GM23338 (cell line): ENCODE measurements around the gene NTMT2. TPM values are rescaled to one million over a fixed set of nuclear protein-coding genes. Genes with fewer than 3 reads are reported as not detected.

Experiments used
- ATAC-seq: fragments of 200-7000 bp; cut with Tn5 transposase; 3 replicates; pipeline ENCODE4 v1.9.1; 2020
- DNase-seq: peaks from one replicate; pipeline ENCODE4 v3.0.0-alpha.2; 2015; ENCODE audit warnings: low spot score
- H2AFZ ChIP-seq: fragments of 200-600 bp; sonication (generic); 2 replicates; pipeline ENCODE4 v1.8.0; 2016; ENCODE audit warnings: antibody characterized with exemption, mild to moderate bottlenecking, moderate library complexity
- H3F3A ChIP-seq: fragments of 200-600 bp; sonication (generic); replicated peaks from 2 replicates; pipeline ENCODE4 v1.8.0; 2017; ENCODE audit warnings: antibody characterized with exemption, mixed run types, low read depth
- H3K27ac ChIP-seq: fragments of 200-600 bp; sonication (generic); 2 replicates; pipeline ENCODE4 v1.6.1; 2016; ENCODE audit warnings: low read depth
- H3K27me3 ChIP-seq: fragments of 200-600 bp; sonication (generic); 2 replicates; pipeline ENCODE4 v1.8.0; 2016; ENCODE audit warnings: mild to moderate bottlenecking, mixed run types, moderate library complexity; ENCODE audit not compliant: insufficient read depth
- H3K36me3 ChIP-seq: fragments of 200-600 bp; sonication (generic); 2 replicates; pipeline ENCODE4 v1.8.0; 2016; ENCODE audit warnings: mild to moderate bottlenecking; ENCODE audit not compliant: insufficient read depth
- H3K4me1 ChIP-seq: fragments of 200-600 bp; sonication (generic); 2 replicates; pipeline ENCODE4 v1.8.0; 2016; ENCODE audit warnings: mild to moderate bottlenecking, moderate library complexity; ENCODE audit not compliant: insufficient read depth
- H3K4me2 ChIP-seq: fragments of 200-600 bp; sonication (generic); 2 replicates; pipeline ENCODE4 v1.7.1; 2017; ENCODE audit warnings: mixed run types
- H3K4me3 ChIP-seq: fragments of 200-600 bp; sonication (generic); 2 replicates; pipeline ENCODE4 v1.6.1; 2016; ENCODE audit warnings: mixed run types
- H3K79me2 ChIP-seq: fragments of 200-600 bp; sonication (generic); replicated peaks from 2 replicates; pipeline ENCODE4 v1.8.0; 2017; ENCODE audit warnings: mild to moderate bottlenecking; ENCODE audit not compliant: insufficient read depth
- H3K9me2 ChIP-seq: fragments of 200-600 bp; sonication (generic); 2 replicates; pipeline ENCODE4 v1.8.0; 2017; ENCODE audit not compliant: insufficient read depth
- H4K20me1 ChIP-seq: fragments of 200-600 bp; sonication (generic); replicated peaks from 2 replicates; pipeline ENCODE4 v1.8.0; 2017; ENCODE audit warnings: mild to moderate bottlenecking; ENCODE audit not compliant: insufficient read depth
- H3K27ac Mint-ChIP-seq: 2 replicates; pipeline ENCODE4 v1.8.0; 2020; ENCODE audit warnings: inconsistent platforms, mild to moderate bottlenecking, moderate library complexity, mixed read lengths
- H3K27me3 Mint-ChIP-seq: 3 replicates; pipeline ENCODE4 v1.8.0; 2022; ENCODE audit warnings: low read depth, mild to moderate bottlenecking, moderate library complexity, mixed read lengths, inconsistent platforms; ENCODE audit not compliant: insufficient read depth, poor library complexity
- H3K36me3 Mint-ChIP-seq: 3 replicates; pipeline ENCODE4 v1.8.0; 2021; ENCODE audit warnings: low read depth, mild to moderate bottlenecking, inconsistent platforms, moderate library complexity, mixed read lengths
- H3K4me1 Mint-ChIP-seq: 3 replicates; pipeline ENCODE4 v1.8.0; 2020; ENCODE audit warnings: mild to moderate bottlenecking, inconsistent platforms, mixed read lengths
- H3K4me3 Mint-ChIP-seq: 3 replicates; pipeline ENCODE4 v1.8.0; 2021; ENCODE audit warnings: moderate library complexity, mild to moderate bottlenecking, inconsistent platforms, mixed read lengths
- H3K9me3 Mint-ChIP-seq: 3 replicates; pipeline ENCODE4 v1.8.0; 2020; ENCODE audit warnings: moderate library complexity, mild to moderate bottlenecking, inconsistent platforms, mixed read lengths
- CTCF ChIP-seq, 2 experiments: fragments of 200-600 bp in 1 of 2; sonication (generic) in 1 of 2; conservative IDR thresholded peaks; 2 replicates each; pipeline versions ENCODE4 v1.5.1 to v1.6.1; 2016 to 2017; ENCODE audit warnings: antibody characterized with exemption in 2 of 2, low read depth in 2 of 2, mild to moderate bottlenecking in 2 of 2, moderate library complexity in 1 of 2
- EZH2phosphoT487 ChIP-seq: fragments of 200-600 bp; sonication (generic); IDR thresholded peaks from one replicate; pipeline ENCODE4 v1.8.1; 2018; ENCODE audit warnings: antibody characterized with exemption; ENCODE audit not compliant: unreplicated experiment
- JUNB ChIP-seq: IDR thresholded peaks from one replicate; pipeline ENCODE4 v1.6.1; 2016; ENCODE audit warnings: antibody characterized with exemption; ENCODE audit not compliant: unreplicated experiment
- NANOG ChIP-seq: IDR thresholded peaks from 2 replicates; pipeline ENCODE4 v1.6.1; 2016; ENCODE audit warnings: antibody characterized with exemption, borderline replicate concordance
- ZNF331 ChIP-seq: fragments of 250-450 bp; sonication (Bioruptor Pico); IDR thresholded peaks from 2 replicates; pipeline ENCODE4 v1.5.0; 2020; ENCODE audit warnings: low read depth, mild to moderate bottlenecking, moderate library complexity
- ZNF462 ChIP-seq: fragments of 250-450 bp; sonication (Bioruptor Pico); IDR thresholded peaks from 2 replicates; pipeline ENCODE4 v1.5.0; 2020; ENCODE audit warnings: mild to moderate bottlenecking, moderate library complexity
- polyA plus RNA-seq: library from polyadenylated mRNA; unstranded; fragments of >200 nt; fragmentation: Nextera tagmentation; extraction: Ambion mirVana; gene quantifications from 2 replicates; pipeline ENCODE4 v1.2.1, GENCODE V29; 2016
- total RNA-seq: library from RNA; depleted of rRNA; stranded (reverse); fragments of >200 nt; shearing (Covaris generic); gene quantifications from 2 replicates; pipeline ENCODE4 v1.2.3, GENCODE V29; 2014
- TF ChIP-seq, protein P1 (sequence below): IDR thresholded peaks from one replicate; pipeline ENCODE4 v1.6.1; 2018; ENCODE audit warnings: antibody characterized with exemption; ENCODE audit not compliant: unreplicated experiment

Gene NTMT2
- total and polyA plus RNA-seq, 2 experiments from 2014 or later: 0.48 TPM; not detected in 1

DNA sequence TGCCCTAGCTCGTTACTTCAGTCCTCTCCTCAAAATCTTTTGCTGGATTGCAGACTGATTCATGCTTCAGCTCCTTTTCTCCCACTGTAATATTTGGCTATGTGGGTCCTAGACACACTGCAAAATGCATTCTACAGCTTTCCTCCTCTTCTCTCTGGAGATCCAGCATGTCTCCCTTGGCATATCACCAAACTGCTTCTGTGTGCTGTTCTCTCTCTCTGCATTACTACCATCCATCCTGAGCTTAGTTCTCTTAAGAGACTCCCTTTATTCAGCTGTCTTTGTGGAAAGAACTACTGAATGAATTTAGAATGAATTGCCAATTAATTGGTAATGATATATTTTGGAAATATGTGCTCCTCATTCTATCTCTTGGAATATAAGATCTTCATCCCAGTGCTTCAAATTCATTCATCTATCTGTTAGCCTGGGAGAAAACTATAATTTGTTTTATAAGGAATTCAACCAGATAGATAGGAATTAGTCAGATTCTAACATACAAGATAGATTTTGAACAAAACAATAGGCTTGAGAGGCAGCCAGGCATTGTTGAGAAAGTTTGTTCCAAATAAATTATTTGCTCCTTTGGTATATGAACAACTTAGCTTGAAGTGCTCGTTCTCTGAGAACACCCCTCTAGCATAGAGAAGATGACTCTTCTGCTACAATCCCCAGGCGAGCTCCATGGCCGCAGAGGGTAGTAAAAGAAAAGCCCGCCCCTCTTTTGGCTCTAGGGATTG lies 71.9 kb downstream of the NTMT2 start:
- H3K27me3 ChIP-seq: no peaks in the 10 kb centered on the region
- no peaks in the 10 kb centered on the region for H3K36me3 ChIP-seq
- H4K20me1 ChIP-seq: no peaks in the 10 kb centered on the region
- DNase-seq (no peak), ATAC-seq (no peak)
- no peaks in the 10 kb centered on the region for H3K36me3 Mint-ChIP-seq
- H3K4me1 ChIP-seq: no peaks in the 10 kb centered on the region
- H3F3A ChIP-seq: no peaks in the 10 kb centered on the region
- H3K4me2 ChIP-seq: no peak overlapping the region
- H3K9me2 ChIP-seq: no peaks in the 10 kb centered on the region
- no peaks in the 10 kb centered on the region for H3K27me3 Mint-ChIP-seq
- no peaks in the 10 kb centered on the region for H3K79me2 ChIP-seq
- no peak overlapping the region for H3K4me3 Mint-ChIP-seq
- no peak overlapping the region for H3K27ac Mint-ChIP-seq
- TF ChIP-seq ZNF462 (CRISPR knock-in tag) (no peak), JUNB (no peak), CTCF (conservative IDR thresholded peaks at IDR 0.05; ENCODE audit: low read depth in 2 of 2) (no peak), EZH2phosphoT487 (no peak), ZNF331 (CRISPR knock-in tag) (no peak), NANOG (no peak)
- TF ChIP-seq, protein P1, sequence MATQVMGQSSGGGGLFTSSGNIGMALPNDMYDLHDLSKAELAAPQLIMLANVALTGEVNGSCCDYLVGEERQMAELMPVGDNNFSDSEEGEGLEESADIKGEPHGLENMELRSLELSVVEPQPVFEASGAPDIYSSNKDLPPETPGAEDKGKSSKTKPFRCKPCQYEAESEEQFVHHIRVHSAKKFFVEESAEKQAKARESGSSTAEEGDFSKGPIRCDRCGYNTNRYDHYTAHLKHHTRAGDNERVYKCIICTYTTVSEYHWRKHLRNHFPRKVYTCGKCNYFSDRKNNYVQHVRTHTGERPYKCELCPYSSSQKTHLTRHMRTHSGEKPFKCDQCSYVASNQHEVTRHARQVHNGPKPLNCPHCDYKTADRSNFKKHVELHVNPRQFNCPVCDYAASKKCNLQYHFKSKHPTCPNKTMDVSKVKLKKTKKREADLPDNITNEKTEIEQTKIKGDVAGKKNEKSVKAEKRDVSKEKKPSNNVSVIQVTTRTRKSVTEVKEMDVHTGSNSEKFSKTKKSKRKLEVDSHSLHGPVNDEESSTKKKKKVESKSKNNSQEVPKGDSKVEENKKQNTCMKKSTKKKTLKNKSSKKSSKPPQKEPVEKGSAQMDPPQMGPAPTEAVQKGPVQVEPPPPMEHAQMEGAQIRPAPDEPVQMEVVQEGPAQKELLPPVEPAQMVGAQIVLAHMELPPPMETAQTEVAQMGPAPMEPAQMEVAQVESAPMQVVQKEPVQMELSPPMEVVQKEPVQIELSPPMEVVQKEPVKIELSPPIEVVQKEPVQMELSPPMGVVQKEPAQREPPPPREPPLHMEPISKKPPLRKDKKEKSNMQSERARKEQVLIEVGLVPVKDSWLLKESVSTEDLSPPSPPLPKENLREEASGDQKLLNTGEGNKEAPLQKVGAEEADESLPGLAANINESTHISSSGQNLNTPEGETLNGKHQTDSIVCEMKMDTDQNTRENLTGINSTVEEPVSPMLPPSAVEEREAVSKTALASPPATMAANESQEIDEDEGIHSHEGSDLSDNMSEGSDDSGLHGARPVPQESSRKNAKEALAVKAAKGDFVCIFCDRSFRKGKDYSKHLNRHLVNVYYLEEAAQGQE: no peak
- H2AFZ ChIP-seq: peak overlapping the region; percentile 74; the same call in 1 of the 2 replicates
- no peak overlapping the region for H3K4me3 ChIP-seq
- H3K27ac ChIP-seq: no peak overlapping the region
- H3K9me3 Mint-ChIP-seq: no peaks in the 10 kb centered on the region
- no peaks in the 10 kb centered on the region for H3K4me1 Mint-ChIP-seq
